GM21723 (cell line): ENCODE results near the gene SPRY4.
"Not testable (repeated sequence)": the region's sequence is repeated elsewhere in the genome, so short reads cannot be mapped to it uniquely, and the experiment has no call there.

ENCODE experiments used
- ATAC-seq: cut with Tn5 transposase; IDR thresholded peaks from one replicate; pipeline ENCODE4 v1.9.1; 2021; ENCODE audit warnings: mild to moderate bottlenecking, moderate library complexity; ENCODE audit not compliant: unreplicated experiment

The SPRY4 gene

DNA sequence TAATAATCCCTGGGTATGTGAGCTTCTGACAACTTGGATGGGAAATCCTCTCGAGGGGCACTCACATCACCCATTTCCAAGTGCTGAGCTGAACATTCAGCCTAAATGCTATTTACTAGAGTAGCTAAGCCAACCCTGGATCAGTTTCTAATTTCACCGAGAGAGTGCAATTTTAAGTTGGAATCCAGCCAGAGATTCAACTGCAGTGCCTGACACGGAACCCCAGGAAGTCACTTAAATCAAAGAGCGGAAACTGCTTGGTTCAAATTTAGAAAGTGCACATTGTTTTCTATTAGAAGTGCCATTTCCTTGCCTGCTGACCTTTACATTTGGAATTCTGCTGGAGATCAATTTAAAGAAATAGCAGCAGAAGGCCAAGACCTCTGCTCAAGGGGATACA lies 8.8 kb downstream of the SPRY4 start:
- no peak for ATAC-seq

DNA sequence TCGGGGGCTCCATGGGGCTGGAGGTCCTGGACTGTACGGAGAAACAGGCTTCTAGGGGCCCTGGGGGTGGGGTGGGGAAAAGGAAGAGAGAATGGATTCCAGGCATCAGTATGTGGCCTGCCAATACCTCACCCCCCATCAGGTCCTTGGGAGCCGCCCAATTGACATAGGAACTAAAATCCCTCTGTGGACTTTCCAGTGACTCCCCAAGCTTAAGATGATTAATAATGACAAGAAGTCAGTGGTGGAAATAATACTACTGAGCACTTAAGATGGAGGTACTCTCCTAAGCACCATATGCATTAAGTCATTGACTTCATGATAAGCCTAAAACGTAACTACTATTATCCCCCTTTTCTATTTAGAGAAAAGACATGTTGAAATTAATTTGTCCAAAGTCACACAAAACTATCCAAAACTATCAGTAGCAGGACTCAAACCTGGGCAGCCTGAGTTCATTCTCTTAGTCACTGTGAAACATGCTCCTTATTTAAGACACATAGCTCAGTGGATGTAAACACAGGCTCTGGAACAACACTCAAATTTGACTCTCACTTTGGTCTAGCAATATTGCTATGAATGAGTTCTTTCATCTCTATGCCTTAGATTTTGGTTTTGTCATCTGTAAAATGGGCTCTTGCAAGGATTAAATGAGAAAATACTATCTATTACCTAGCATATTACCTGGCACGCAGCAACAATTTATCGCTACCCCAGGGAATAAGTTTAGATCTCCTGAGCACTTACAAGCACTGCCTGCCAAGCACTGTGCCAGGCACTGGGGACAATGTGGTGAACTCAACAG lies 9.5 kb downstream of the SPRY4 start:
- no peak for ATAC-seq

DNA sequence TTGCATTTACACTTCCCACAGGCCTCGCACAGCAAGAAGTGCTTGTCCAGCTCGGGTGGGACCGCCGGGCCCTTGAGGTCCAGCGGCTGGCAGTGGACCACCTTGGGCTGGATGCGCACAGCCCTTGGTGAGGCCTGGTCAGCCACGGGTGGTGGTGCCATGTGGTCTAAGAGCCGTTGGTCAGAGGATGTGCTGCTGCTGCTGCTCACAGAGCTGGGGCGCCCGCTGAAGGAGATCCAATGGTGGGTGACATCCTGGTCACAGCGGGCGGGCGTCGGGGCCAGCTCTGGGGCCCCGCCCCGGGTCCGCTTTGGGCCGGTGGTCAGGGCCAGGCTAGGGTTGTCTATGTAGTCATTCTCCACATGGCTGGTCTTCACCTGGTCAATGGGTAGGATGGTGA lies 10.2 kb downstream of the SPRY4 start:
- ATAC-seq = no peak

DNA sequence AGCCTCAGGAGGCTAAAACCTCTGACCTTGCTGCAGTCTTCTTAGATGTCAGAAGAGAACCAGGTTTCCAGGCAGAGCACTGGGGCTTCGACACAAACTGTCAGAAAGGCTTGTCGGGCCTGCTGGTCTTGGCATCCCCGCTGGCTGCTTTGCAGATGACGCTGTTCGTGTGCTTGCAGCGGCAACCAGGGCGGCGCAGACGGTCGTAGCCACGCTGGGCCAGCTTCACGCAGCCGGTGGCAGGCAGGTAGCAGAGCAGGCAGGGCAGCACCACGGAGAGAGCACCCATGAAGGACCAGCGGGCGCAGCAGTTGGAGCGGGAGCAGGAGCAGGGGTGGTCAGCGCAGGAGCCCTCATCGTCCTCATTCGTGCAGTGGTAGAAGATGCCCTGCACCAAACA lies 10.7 kb downstream of the SPRY4 start:
- ATAC-seq = no peak

DNA sequence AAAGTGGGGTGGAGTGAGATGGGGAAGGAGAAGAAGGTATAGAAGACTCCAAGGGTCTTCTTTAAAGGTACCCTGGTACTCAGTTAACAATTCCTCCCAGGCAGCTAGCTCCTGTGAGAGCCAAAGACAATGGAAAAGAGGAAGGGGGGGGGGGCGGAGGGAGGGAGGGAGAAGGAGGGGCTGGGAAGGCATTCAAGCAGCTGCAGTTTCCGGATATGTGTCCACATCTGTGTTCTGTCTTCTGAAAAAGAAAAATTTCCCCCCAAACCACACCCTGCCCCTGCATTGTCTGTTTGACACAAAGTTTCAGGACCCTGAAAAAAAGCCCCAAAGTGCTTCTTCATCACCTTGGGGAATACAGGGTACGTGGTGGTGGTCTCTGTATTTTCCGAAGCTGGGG lies 11.1 kb downstream of the SPRY4 start:
- no peak for ATAC-seq

DNA sequence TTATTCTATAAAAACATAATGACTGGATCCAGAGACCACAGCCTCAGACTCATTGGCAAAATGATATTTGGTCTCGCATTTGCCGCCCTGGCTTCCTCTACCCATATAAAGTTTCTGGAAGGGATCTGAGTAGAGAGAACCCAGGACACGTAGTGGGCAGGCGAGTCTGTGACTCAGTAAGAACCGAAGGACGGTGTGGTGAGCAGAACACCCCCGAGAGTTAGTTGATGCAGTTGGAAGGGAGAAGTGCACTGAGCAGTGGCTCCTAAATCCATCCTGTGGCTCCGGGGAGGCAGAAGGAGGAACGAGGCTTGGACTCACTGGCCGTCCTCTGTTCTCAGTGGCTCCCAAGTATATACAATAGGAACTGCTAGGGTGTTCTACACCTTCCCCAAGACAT lies 11.5 kb downstream of the SPRY4 start:
- ATAC-seq = no peak

DNA sequence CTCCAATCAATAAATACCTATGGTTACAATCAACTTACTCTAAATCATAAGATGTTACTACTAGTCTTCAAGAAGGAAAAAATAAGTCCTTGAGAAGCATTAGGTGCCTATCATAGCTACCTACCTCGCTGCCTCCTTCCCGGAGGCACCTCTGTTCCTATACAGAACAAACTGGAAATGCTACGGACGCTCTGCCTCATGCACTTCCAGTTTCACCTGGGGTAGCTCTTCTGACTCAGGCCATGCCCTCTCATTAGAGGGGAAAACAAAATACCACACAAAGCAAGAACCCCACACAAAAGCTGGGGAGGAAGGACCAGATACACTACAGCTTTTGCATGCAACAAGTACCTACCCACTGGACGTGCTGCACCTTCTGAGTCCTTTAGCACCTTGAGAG lies 12.4 kb downstream of the SPRY4 start:
- no peak for ATAC-seq

DNA sequence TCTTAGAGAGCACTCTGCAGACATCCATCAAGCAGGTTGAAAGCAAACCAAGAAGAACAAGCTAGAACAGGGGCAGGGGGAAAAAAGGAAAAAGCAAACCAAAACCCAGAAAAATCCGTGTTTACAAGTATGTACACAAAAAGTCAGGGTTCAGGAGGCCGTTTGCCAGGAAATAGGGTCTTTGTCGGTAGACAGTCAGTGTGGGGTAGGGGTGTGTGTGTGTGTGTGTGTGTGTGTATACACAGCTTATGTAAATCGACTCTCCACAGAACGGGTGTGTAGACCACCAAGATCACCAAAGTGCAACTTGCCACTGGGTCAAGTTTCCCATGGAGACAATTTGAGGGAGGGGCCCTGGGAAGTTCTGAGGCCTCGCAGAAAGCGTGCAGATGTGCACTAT lies 13.1 kb downstream of the SPRY4 start:
- no peak for ATAC-seq

DNA sequence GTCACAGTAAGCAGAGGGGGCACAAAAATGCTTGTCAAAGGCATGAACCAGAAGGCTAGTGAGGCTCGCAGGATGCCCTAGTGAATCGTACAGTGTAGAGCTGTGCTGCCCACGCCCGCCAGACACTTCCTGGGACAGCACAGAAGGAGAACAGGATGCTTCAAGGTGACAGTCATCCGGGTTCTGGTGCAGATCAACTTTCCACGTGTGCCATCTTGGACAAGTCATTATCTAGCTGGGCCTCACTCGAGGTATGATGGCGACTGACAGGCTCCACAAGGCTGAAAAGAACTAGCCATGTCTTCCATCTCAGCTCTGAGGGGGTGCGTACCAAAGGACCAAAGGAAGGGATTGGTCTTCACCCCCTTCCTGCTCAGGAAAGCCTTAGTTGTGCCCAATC lies 14.0 kb downstream of the SPRY4 start:
- ATAC-seq = no peak

DNA sequence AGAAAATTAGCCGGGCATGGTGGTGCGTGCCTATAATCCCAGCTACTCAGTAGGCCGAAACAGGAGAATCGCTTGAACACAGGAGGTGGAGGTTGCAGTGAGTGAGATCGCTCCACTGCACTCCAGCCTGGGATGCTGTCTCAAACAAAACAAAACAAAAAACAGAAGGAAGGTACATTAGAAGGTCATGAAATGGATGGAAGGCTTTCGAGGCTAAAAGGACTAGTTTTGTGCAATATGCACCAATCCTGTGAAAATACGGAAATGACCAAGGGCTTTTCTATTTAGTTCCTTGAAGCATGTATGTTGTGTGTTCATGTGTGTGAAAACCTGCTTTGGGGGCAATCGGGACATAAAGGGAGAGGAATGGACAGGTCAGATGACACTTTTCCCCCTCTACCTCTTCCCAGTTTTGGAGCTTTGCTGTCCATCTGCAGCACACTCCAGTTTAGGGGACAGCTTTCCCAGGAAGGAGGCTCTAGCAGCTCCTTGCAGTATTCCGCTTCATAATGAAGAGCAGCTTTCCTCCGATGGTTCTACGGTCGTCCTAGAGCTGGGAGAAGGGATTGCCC lies 15.0 kb downstream of the SPRY4 start:
- ATAC-seq = no peak

DNA sequence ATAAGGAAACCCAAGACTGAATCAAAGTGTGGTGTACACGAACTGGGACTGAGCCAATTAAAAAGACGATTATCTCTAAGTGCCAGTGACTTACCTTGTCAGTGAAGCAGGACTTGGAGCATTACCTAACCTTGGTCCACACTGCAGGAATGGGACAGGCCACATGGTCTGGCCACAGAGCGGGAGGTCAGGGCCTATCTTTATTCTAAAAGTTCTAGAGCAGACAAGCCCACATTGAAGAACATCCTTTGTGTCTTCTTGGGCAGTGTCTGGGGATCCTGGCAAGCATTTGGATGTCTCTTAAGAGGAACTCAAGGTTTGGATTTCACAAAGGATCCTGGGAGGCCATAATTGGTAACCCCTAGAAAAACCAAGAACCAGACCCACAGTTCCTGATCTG lies 16.5 kb downstream of the SPRY4 start:
- no peak for ATAC-seq

DNA sequence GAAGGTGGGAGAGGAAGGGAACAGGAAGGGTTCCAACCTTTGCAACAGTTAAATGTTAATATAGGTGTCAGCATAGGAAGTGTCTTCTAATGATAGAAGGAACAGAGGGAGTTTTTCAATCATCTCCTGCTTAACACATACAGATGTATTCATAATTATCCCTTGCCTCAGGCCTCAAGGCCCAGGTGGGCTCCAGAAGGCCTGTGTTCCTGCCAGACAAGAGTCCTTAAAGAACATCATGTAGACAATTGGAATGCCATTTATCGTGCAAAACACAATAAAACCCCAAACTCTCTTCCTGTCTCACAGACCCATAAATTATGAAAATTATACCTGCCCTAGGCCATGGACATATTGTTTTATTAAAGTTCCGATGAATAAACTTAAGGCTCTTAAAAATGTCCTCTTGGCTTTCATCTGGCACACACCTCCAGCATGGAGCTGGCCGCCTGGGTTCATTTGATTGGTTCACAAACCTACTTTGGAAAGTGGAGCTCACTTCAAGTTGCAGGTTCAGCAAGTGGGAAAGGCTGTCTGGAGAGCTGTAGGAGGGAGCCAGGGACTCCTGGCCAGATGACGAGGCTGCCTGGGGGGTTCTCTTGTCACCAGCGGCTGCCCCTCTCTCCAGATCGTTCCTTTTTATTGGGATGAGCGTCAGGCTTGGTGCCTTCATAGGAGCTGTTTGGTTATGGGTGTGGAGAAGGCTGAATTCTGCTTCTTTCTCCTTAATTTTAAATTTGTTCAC lies 17.5 kb downstream of the SPRY4 start:
- ATAC-seq = no peak

DNA sequence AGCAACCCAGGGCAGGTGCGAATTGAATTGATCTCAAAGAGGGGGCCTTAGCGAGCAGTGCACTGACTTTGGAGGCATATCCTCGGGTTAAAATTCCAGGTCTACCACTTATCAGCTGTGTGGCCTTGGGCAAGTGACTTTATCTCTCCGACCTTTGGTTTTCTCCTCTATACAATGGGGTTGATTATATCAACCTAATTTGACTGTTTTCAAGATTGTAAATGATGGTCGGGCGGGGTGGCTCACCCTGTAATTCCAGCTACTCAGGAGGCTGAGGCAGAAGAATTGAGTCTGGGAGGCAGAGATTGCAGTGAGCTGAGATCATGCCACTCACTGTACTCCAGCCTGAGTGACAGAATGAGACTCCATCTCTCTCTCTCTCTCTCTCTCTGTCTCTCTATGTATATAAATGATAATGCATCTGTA lies 18.7 kb downstream of the SPRY4 start:
- ATAC-seq = no peak

DNA sequence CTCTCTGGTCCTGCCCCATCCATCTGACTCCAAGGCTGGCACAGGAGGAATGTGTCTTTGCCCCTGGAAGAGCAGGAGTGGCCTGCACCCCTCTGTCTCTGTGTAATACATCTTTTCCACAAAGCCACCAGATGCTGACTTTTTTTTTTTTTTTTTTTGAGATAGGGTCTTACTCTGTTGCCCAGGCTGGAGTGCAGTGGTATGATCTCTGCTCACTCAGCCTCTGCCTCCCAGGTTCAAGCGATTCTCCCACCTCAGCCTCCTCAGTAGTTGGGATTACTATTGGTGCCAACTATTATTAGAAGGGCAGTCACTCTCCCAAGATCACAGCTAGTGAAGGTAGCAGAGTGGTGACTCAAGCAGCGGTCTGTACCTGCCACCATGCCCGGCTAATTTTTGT lies 19.6 kb downstream of the SPRY4 start:
- ATAC-seq = no peak

DNA sequence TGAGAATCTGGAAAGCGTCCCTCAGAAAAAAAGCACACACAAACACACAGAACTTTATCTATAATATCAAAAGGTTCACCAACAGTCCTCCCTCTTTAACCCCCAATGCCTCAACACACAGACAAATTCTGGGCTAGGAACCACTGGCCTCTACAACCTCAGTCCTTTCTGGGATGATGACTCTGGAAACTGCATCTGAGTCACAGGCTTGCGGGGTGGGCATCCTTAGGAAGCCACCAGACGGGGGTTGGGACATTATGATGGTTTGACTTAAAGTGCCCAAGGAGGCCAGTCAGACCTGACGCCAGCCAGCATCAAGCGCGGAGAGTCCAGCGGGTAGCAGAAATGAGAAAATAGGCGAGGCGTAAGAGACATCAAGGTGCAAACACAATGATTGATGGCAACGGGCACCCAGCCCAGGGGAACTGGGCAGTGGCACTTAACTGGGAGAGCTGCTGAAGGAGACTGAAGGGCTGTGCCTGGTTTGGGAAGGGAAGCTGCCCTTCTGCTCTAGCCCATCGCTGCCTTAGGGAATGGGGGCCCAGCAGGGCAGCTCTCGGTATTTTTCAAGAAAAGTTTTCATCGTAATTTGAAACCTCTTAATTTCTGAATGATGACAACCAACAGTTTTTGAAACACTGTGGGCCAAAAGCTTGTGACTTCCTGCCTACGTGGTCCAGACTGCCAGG lies 20.7 kb downstream of the SPRY4 start:
- no peak for ATAC-seq

DNA sequence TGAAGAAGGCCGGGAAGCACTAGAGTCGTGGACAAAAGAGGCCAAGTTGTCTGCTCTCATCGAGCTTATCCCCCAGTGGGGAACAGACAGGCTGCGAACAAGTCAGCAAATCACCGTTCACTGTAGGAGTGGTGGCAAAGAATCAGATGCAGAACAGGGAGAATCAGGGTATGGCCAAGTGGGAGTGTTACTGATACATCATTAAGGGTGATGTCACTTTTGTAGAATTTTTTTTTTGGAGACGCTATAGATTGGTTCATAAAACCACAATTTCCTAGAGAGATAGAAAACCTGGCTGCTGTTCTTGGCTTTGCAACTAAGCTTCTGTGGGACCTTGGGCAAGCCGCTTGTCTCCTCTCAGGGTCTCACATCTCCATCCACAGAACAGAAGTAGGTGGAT lies 21.3 kb downstream of the SPRY4 start:
- ATAC-seq = no peak

DNA sequence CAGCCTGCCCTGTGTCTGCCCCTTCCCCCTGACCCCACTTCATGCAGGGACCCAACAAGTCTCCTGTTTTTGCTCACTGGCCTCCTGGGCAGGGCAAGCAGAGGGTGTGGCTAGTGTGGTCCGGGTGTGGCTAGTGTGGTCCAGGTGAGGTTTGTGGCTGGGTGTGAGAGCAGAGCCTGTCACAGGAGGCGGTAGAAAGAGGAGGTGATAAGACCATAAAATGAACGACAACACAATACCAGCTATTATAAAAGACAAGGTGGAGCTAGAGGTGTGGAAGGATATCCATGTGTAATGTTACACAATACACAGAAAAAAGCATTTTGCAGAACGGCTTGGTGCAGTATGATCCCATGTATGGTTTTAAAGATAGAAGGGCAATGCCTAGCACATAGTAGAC lies 23.3 kb downstream of the SPRY4 start:
- no peak for ATAC-seq

DNA sequence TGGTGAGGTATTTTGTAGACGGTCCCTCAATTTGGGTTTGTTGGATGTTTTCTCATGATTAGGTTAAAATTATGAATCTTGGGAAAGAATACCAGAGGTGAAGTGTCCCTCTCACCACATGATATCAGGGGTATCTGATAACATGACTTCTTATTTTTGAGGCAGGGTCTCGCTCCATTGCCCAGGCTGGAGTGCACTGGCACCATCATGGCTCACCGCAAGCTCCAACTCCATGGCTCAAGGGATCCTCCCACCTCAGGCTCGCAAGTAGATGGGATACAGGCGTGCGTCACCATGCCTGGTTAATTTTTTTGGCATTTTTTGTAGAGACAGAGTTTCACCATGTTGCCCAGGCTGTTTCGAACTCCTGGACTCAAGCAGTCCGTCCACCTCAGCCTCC lies 24.1 kb downstream of the SPRY4 start:
- no peak for ATAC-seq

DNA sequence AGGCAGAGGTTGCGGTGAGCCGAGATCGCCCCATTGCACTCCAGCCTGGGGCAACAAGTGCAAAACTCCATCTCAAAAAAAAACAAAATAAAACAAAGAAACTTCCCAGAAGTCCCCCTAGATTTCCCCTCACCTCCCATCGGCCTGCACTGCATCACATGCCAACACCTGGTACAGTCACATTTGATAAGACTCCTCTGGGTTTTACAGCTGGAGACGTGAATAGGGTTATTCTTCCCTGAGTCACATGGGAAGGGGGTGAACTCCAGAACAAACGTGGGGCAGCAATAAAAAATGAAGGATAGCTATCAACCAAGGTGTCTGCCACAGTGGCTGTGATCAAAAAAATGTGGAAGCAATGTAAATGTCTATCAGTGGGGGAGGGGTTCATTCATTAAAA lies 26.0 kb downstream of the SPRY4 start:
- no peak for ATAC-seq

DNA sequence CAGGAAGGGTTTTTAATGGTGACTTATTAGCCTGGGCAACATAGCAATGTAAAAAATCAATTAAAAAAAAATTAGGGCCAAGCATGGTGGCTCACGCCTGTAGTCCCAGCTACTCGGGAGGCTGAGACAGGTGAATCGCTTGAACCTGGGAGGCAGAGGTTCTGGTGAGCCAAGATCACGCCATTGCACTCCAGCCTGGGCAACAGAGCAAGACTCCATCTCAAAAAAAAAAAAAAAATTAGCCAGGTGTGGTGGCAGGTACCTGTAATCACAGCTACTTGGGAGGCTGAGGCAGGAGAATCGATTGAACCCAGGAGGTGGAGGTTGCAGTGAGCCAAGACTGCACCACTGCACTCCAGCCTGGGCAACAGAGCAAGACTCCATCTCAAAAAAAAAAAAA lies 27.0 kb downstream of the SPRY4 start:
- ATAC-seq = not testable (repeated sequence)

DNA sequence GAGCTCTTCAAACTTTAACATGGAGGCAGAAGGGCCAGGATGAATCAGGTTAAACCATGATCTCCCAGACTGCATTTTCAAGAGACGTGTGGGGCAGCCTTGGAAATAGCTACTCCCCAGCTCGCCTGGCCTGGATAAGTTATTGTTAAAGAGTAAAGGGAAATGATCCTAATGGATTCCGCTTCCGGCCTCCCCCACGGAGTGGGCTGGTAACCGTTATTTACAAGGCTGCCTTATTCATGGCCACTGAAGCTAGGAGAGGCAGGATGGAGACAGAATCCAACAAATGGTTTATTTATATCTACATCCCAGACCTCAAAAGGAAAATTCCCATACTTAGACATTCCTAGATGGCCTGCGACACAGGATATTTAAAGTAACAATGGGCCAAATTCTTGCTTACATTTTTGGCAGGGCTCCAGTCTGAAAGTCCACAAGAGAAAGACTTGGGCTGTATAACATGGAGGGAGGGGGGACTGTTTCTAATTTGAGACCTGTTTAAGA lies 27.9 kb downstream of the SPRY4 start:
- no peak for ATAC-seq
